CD14-positive monocyte (primary cell): ENCODE data around the gene ARPC2. TPM values are rescaled to one million over a fixed set of nuclear protein-coding genes. Genes with fewer than 3 reads are reported as not detected.

Source experiments
- DNase-seq, 3 donors: peaks; one replicate each; pipeline ENCODE4 v3.0.0-alpha.2; 2011 to 2022
- H2AFZ ChIP-seq: 2 replicates; pipeline ENCODE4 v1.6.0; 2012; ENCODE audit warnings: mild to moderate bottlenecking, low read depth, low read length, inconsistent platforms; ENCODE audit not compliant: insufficient read depth, poor library complexity, severe bottlenecking
- H3K27ac ChIP-seq, 2 donors: 1 replicate in 1 of 2; 2 replicates in 1 of 2; pipeline ENCODE4 v1.5.1; 2012 to 2013; ENCODE audit warnings: low read length in 2 of 2, control low read depth in 1 of 2, inconsistent platforms in 1 of 2, low read depth in 1 of 2, mild to moderate bottlenecking in 1 of 2
- H3K27me3 ChIP-seq, 2 donors: one replicate each; pipeline versions ENCODE4 v1.6.0 to v1.6.1; 2011 to 2013; ENCODE audit warnings: low read length in 2 of 2; ENCODE audit not compliant: control insufficient read depth in 2 of 2, insufficient read depth in 2 of 2
- H3K36me3 ChIP-seq, 2 donors: replicated peaks in 1 of 2; 1 replicate in 1 of 2; 2 replicates in 1 of 2; pipeline versions ENCODE4 v1.5.1 to v1.6.1; 2012 to 2013; ENCODE audit warnings: low read length in 2 of 2, control low read depth in 1 of 2, inconsistent platforms in 1 of 2, mild to moderate bottlenecking in 1 of 2; ENCODE audit not compliant: insufficient read depth in 2 of 2, control insufficient read depth in 1 of 2
- H3K4me1 ChIP-seq, 2 donors: 1 replicate in 1 of 2; 2 replicates in 1 of 2; pipeline versions ENCODE4 v1.5.1 to v1.6.1; 2012 to 2013; ENCODE audit warnings: low read length in 2 of 2, control low read depth in 1 of 2, inconsistent platforms in 1 of 2, mild to moderate bottlenecking in 1 of 2, moderate library complexity in 1 of 2; ENCODE audit not compliant: insufficient read depth in 2 of 2, control insufficient read depth in 1 of 2
- H3K4me2 ChIP-seq: replicated peaks from 2 replicates; pipeline ENCODE3; 2012; ENCODE audit warnings: low read length, moderate library complexity, mild to moderate bottlenecking; ENCODE audit not compliant: poor library complexity, severe bottlenecking; ENCODE audit errors: extremely low read depth
- H3K4me3 ChIP-seq, 3 experiments: fragments of 200-600 bp in 1 of 3; sonication (generic) in 1 of 3; replicated peaks in 1 of 3; 1 replicate in 2 of 3; 2 replicates in 1 of 3; pipeline ENCODE4 v1.5.1; 2011 to 2013; ENCODE audit warnings: low read length in 3 of 3, mild to moderate bottlenecking in 3 of 3, control low read depth in 2 of 3, low read depth in 2 of 3, inconsistent platforms in 1 of 3, moderate library complexity in 1 of 3
- H3K79me2 ChIP-seq: 2 replicates; pipeline ENCODE4 v1.6.0; 2012; ENCODE audit warnings: mild to moderate bottlenecking, control low read depth, inconsistent platforms, low read length, moderate library complexity; ENCODE audit not compliant: insufficient read depth
- H3K9ac ChIP-seq: 2 replicates; pipeline ENCODE4 v1.6.0; 2017; ENCODE audit warnings: low read length, mild to moderate bottlenecking; ENCODE audit not compliant: insufficient read depth, poor library complexity, severe bottlenecking
- H3K9me3 ChIP-seq, 2 donors: replicated peaks in 1 of 2; 1 replicate in 1 of 2; 2 replicates in 1 of 2; pipeline versions ENCODE4 v1.5.1 to v1.6.1; 2012 to 2013; ENCODE audit warnings: low read length in 2 of 2, control low read depth in 1 of 2; ENCODE audit not compliant: control insufficient read depth in 1 of 2, insufficient read depth in 1 of 2
- H4K20me1 ChIP-seq: 2 replicates; pipeline ENCODE4 v1.6.0; 2012; ENCODE audit warnings: mild to moderate bottlenecking, low read length, control low read depth, moderate library complexity; ENCODE audit not compliant: insufficient read depth
- H3K27ac Mint-ChIP-seq, 7 donors: one replicate each; pipeline ENCODE4 v1.8.0; 2020; ENCODE audit warnings: mild to moderate bottlenecking in 7 of 7, mixed read lengths in 7 of 7, moderate library complexity in 6 of 7, inconsistent platforms in 2 of 7
- H3K27me3 Mint-ChIP-seq, 3 donors: one replicate each; pipeline ENCODE4 v1.8.0; 2021 to 2022; ENCODE audit warnings: low read depth in 3 of 3, mild to moderate bottlenecking in 3 of 3, mixed read lengths in 3 of 3, moderate library complexity in 3 of 3, inconsistent platforms in 1 of 3
- H3K36me3 Mint-ChIP-seq, 2 donors: one replicate each; pipeline ENCODE4 v1.8.0; 2020; ENCODE audit warnings: mixed read lengths in 2 of 2, inconsistent platforms in 1 of 2, mild to moderate bottlenecking in 1 of 2
- H3K4me1 Mint-ChIP-seq: one replicate; pipeline ENCODE4 v1.8.0; 2020; ENCODE audit warnings: mild to moderate bottlenecking, mixed read lengths
- H3K4me3 Mint-ChIP-seq, 2 donors: one replicate each; pipeline ENCODE4 v1.8.0; 2020; ENCODE audit warnings: mild to moderate bottlenecking in 2 of 2, mixed read lengths in 2 of 2, moderate library complexity in 1 of 2
- H3K9me3 Mint-ChIP-seq, 7 donors: one replicate each; pipeline ENCODE4 v1.8.0; 2020 to 2022; ENCODE audit warnings: mixed read lengths in 7 of 7, mild to moderate bottlenecking in 6 of 7, moderate library complexity in 6 of 7, inconsistent platforms in 2 of 7
- CTCF ChIP-seq: fragments of 200-600 bp; IDR thresholded peaks from one replicate; pipeline ENCODE4 v1.8.0; 2022; ENCODE audit warnings: antibody characterized with exemption, mild to moderate bottlenecking
- WGBS: methylation state at CpG from one replicate; pipeline ENCODE4 v1.1.5; 2013; ENCODE audit warnings: missing lambda C conversion rate; ENCODE audit not compliant: insufficient coverage; 5-methylcytosine and 5-hydroxymethylcytosine counted together
- intact Hi-C, 2 donors: fragments of 100-400 bp; cut with micrococcal nuclease; formaldehyde crosslinking; loops; one replicate each; pipeline versions ENCODE4 v1.15.0 to v1.15.1; 2023
- polyA plus RNA-seq, 3 donors: library from polyadenylated mRNA; depleted of rRNA in 1 of 3; unstranded in 2 of 3; stranded (reverse) in 1 of 3; fragments of 300-500 nt in 2 of 3; fragments of >200 nt in 1 of 3; fragmentation: Illumina TruSeq in 2 of 3; gene quantifications; 1 replicate in 2 of 3; 2 replicates in 1 of 3; pipeline ENCODE4 v1.2.3, GENCODE V29; 2012 to 2021

The ARPC2 gene
- polyA plus RNA-seq, 3 donors = 640 to 1,227 (median 1,162) TPM

GRCh38 chr2:218293715-218294429 is 76.9 kb downstream of the ARPC2 start:
- Histone ChIP-seq H3K79me2 (peaks cover 35% of the 10 kb centered on the region), H3K27ac (peak overlapping the region; percentile 44 to 96), H3K9ac (no peak overlapping the region), H3K27me3 (no peaks in the 10 kb centered on the region), H4K20me1 (peaks cover 19% of the 10 kb centered on the region), H2AFZ (no peak overlapping the region), H3K4me1 (peaks cover 52 to 59% of the 10 kb centered on the region in 2 donors), H3K36me3 (no peaks in the 10 kb centered on the region), H3K4me3 (peak overlapping the region in 1 of 3 experiments; percentile 5), H3K9me3 (no peaks in the 10 kb centered on the region), H3K4me2 (peak overlapping the region; percentile 25)
- 60% methylated on average over 3 of the region's 5 CpGs for WGBS
- H3K4me1 Mint-ChIP-seq = peaks cover 55% of the 10 kb centered on the region
- intact Hi-C loops = loop anchor here (1.0 to 5.0 kb wide), 3 partner anchors 8 to 103 kb away; partner anchors contain the start of genes CTDSP1 (in 1 of the 2) and SLC11A1 (in 1 of the 2)
- peaks cover 0 to 2% (median 0%) of the 10 kb centered on the region in 7 donors for H3K9me3 Mint-ChIP-seq
- H3K36me3 Mint-ChIP-seq = peaks cover 4 to 13% of the 10 kb centered on the region in 2 donors
- H3K27me3 Mint-ChIP-seq = peaks cover 0 to 2% (median 0%) of the 10 kb centered on the region in 3 donors
- TF ChIP-seq CTCF = no peak
- peak overlapping the region in 1 of 2 donors; percentile 35 for H3K4me3 Mint-ChIP-seq
- peak in 2 of 3 donors; percentile 52 to 60 for DNase-seq
- peak overlapping the region; percentile 90 to 97 (median 90) for H3K27ac Mint-ChIP-seq

- H3K4me2 ChIP-seq = peak overlapping the region; percentile 25
- WGBS = 7% methylated on average over 2 of the region's 5 CpGs
- no peaks in the 10 kb centered on the region for H3K36me3 ChIP-seq
- no peak overlapping the region for H3K9ac ChIP-seq
- Mint-ChIP-seq H3K36me3 (peaks cover 4 to 8% of the 10 kb centered on the region in 2 donors), H3K4me3 (peak overlapping the region in 1 of 2 donors; percentile 35), H3K4me1 (peaks cover 49% of the 10 kb centered on the region), H3K27ac (peak overlapping the region; percentile 76 to 97 (median 90)), H3K27me3 (peaks cover 0 to 2% (median 0%) of the 10 kb centered on the region in 3 donors), H3K9me3 (peaks cover 0 to 2% (median 0%) of the 10 kb centered on the region in 7 donors)
- DNase-seq = no peak
- H3K4me1 ChIP-seq = peaks cover 47 to 52% of the 10 kb centered on the region in 2 donors
- H2AFZ ChIP-seq = no peak overlapping the region
- H3K27ac ChIP-seq = peak overlapping the region in 1 of 2 donors; percentile 96
- H4K20me1 ChIP-seq = peaks cover 19% of the 10 kb centered on the region
- peak overlapping the region in 1 of 3 experiments; percentile 5 for H3K4me3 ChIP-seq
- intact Hi-C loops = loop anchor here (1.0 to 5.0 kb wide), 3 partner anchors 8 to 103 kb away; partner anchors contain the start of genes CTDSP1 (in 1 of the 2) and SLC11A1 (in 1 of the 2)
- H3K79me2 ChIP-seq = peaks cover 28% of the 10 kb centered on the region
- no peaks in the 10 kb centered on the region for H3K9me3 ChIP-seq
- TF ChIP-seq CTCF = no peak
- no peaks in the 10 kb centered on the region for H3K27me3 ChIP-seq
Measured at GRCh38 chr2:218294430-218295022, 77.5 kb downstream of the ARPC2 start.
